Mammary epithelial cell (primary cell): ENCODE measurements around the gene DAD1.

ENCODE experiments used
- CTCF ChIP-seq, 2 donors: IDR thresholded peaks in 1 of 2; conservative IDR thresholded peaks in 1 of 2; 2 replicates each; pipeline ENCODE4 v1.5.1; 2011 to 2012; ENCODE audit warnings: inconsistent platforms in 2 of 2, low read length in 2 of 2, mild to moderate bottlenecking in 2 of 2, control low read depth in 1 of 2, low read depth in 1 of 2; ENCODE audit not compliant: insufficient read depth in 1 of 2; ENCODE audit errors: extremely low read depth in 1 of 2
- EZH2 ChIP-seq: IDR thresholded peaks from 2 replicates; pipeline ENCODE4 v1.6.1; 2012; ENCODE audit warnings: low read length, inconsistent platforms, borderline replicate concordance

- TF ChIP-seq EZH2 (no peak), CTCF (conservative IDR thresholded peaks at IDR 0.05 in 1 of 2, IDR thresholded peaks at IDR 0.05 in 1 of 2; ENCODE audit: extremely low read depth in 1 of 2, insufficient read depth in 1 of 2, low read depth in 1 of 2, low read length in 2 of 2) (no peak)
Observed at GRCh38 chr14:22563987-22564386, 25.0 kb downstream of the DAD1 start.
